ENCODE results near the gene PLGRKT. TPM values are rescaled to one million over a fixed set of nuclear protein-coding genes. Genes with fewer than 3 reads are reported as not detected.

PLGRKT gene
- polyA plus RNA-seq, 3 donors, result 4.6 to 19.7 (median 14.8) TPM

GRCh38 chr9:5480919-5481318, 43.2 kb upstream of the PLGRKT start:
- no peaks in the 10 kb centered on the region for H3K36me3 ChIP-seq (replicated peaks in 1 of 2; ENCODE audit: control insufficient read depth in 1 of 2, insufficient read depth in 2 of 2, low read length in 2 of 2)
- no peaks in the 10 kb centered on the region for H3K36me3 Mint-ChIP-seq
- peaks cover 0 to 1% (median 0%) of the 10 kb centered on the region in 3 donors for H3K27me3 Mint-ChIP-seq (ENCODE audit: low read depth in 3 of 3)
- H3K4me3 Mint-ChIP-seq, result no peak overlapping the region
- WGBS (ENCODE audit: insufficient coverage), result 100% methylated on average over 1 of the region's 4 CpGs
- H3K4me1 Mint-ChIP-seq, result peaks cover 17% of the 10 kb centered on the region
- H3K4me2 ChIP-seq (replicated peaks; ENCODE audit: extremely low read depth, low read length, poor library complexity, severe bottlenecking), result no peak overlapping the region
- no peaks in the 10 kb centered on the region for H3K9me3 ChIP-seq (replicated peaks in 1 of 2; ENCODE audit: control insufficient read depth in 1 of 2, insufficient read depth in 1 of 2, low read length in 2 of 2)
- intact Hi-C loops (cut with micrococcal nuclease), result no loop called here
- no peak overlapping the region for H3K9ac ChIP-seq (ENCODE audit: insufficient read depth, low read length, poor library complexity, severe bottlenecking)
- H3K4me3 ChIP-seq (replicated peaks in 1 of 3; ENCODE audit: low read depth in 2 of 3, low read length in 3 of 3), result no peak overlapping the region
- peaks cover 2 to 10% of the 10 kb centered on the region in 2 donors for H3K4me1 ChIP-seq (ENCODE audit: control insufficient read depth in 1 of 2, insufficient read depth in 2 of 2, low read length in 2 of 2)
- DNase-seq, result no peak
- H2AFZ ChIP-seq (ENCODE audit: insufficient read depth, low read depth, low read length, poor library complexity, severe bottlenecking), result no peak overlapping the region
- H3K27ac ChIP-seq (ENCODE audit: low read depth in 1 of 2, low read length in 2 of 2), result no peak overlapping the region
- H3K9me3 Mint-ChIP-seq, result peaks cover 0 to 9% (median 2%) of the 10 kb centered on the region in 7 donors
- H3K27ac Mint-ChIP-seq, result no peak overlapping the region
- H3K79me2 ChIP-seq (ENCODE audit: insufficient read depth, low read length), result no peaks in the 10 kb centered on the region
- no peaks in the 10 kb centered on the region for H4K20me1 ChIP-seq (ENCODE audit: insufficient read depth, low read length)
- no peaks in the 10 kb centered on the region for H3K27me3 ChIP-seq (ENCODE audit: control insufficient read depth in 2 of 2, insufficient read depth in 2 of 2, low read length in 2 of 2)
- no peak for TF ChIP-seq CTCF (IDR thresholded peaks at IDR 0.05)

GRCh38 chr9:5479994-5480694, 42.4 kb upstream of the PLGRKT start:
- H2AFZ ChIP-seq (ENCODE audit: insufficient read depth, low read depth, low read length, poor library complexity, severe bottlenecking), result no peak overlapping the region
- no peak overlapping the region for H3K4me3 ChIP-seq (replicated peaks in 1 of 3; ENCODE audit: low read depth in 2 of 3, low read length in 3 of 3)
- H3K9ac ChIP-seq (ENCODE audit: insufficient read depth, low read length, poor library complexity, severe bottlenecking), result no peak overlapping the region
- H3K9me3 ChIP-seq (replicated peaks in 1 of 2; ENCODE audit: control insufficient read depth in 1 of 2, insufficient read depth in 1 of 2, low read length in 2 of 2), result no peaks in the 10 kb centered on the region
- H4K20me1 ChIP-seq (ENCODE audit: insufficient read depth, low read length), result no peaks in the 10 kb centered on the region
- no peak for TF ChIP-seq CTCF (IDR thresholded peaks at IDR 0.05)
- H3K4me1 ChIP-seq (ENCODE audit: control insufficient read depth in 1 of 2, insufficient read depth in 2 of 2, low read length in 2 of 2), result peaks cover 2 to 10% of the 10 kb centered on the region in 2 donors
- Mint-ChIP-seq H3K27me3 (ENCODE audit: low read depth in 3 of 3) (peaks cover 0 to 1% (median 0%) of the 10 kb centered on the region in 3 donors), H3K36me3 (no peaks in the 10 kb centered on the region), H3K27ac (no peak overlapping the region), H3K9me3 (peaks cover 0 to 14% (median 4%) of the 10 kb centered on the region in 7 donors), H3K4me1 (peaks cover 17% of the 10 kb centered on the region), H3K4me3 (no peak overlapping the region)
- H3K27me3 ChIP-seq (ENCODE audit: control insufficient read depth in 2 of 2, insufficient read depth in 2 of 2, low read length in 2 of 2), result no peaks in the 10 kb centered on the region
- no peaks in the 10 kb centered on the region for H3K36me3 ChIP-seq (replicated peaks in 1 of 2; ENCODE audit: control insufficient read depth in 1 of 2, insufficient read depth in 2 of 2, low read length in 2 of 2)
- no peak overlapping the region for H3K4me2 ChIP-seq (replicated peaks; ENCODE audit: extremely low read depth, low read length, poor library complexity, severe bottlenecking)
- no peak overlapping the region for H3K27ac ChIP-seq (ENCODE audit: low read depth in 1 of 2, low read length in 2 of 2)
- no peak for DNase-seq
- intact Hi-C loops (cut with micrococcal nuclease), result no loop called here
- no CpG with 5 or more reads among the region's 3 CpGs for WGBS (ENCODE audit: insufficient coverage)
- H3K79me2 ChIP-seq (ENCODE audit: insufficient read depth, low read length), result no peaks in the 10 kb centered on the region
